Immature natural killer cell (primary cell): ENCODE measurements around the gene XPO4. TPM values are rescaled to one million over a fixed set of nuclear protein-coding genes. Genes with fewer than 3 reads are reported as not detected.
"Not testable (repeated sequence)": the region's sequence is repeated elsewhere in the genome, so short reads cannot be mapped to it uniquely, and the experiment has no call there.

Experiments used
- DNase-seq, 3 donors: peaks; one replicate each; pipeline ENCODE4 v3.0.0; 2022; ENCODE audit warnings: mixed read lengths in 1 of 3
- H3K27ac Mint-ChIP-seq, 6 donors: one replicate each; pipeline ENCODE4 v1.8.0; 2020; ENCODE audit warnings: mixed read lengths in 6 of 6, mild to moderate bottlenecking in 5 of 6, inconsistent platforms in 4 of 6, moderate library complexity in 3 of 6
- H3K27me3 Mint-ChIP-seq, 3 donors: one replicate each; pipeline ENCODE4 v1.8.0; 2020 to 2021; ENCODE audit warnings: low read depth in 3 of 3, mild to moderate bottlenecking in 3 of 3, mixed read lengths in 3 of 3, moderate library complexity in 3 of 3, inconsistent platforms in 1 of 3
- H3K36me3 Mint-ChIP-seq, 3 donors: one replicate each; pipeline ENCODE4 v1.8.0; 2020; ENCODE audit warnings: mixed read lengths in 3 of 3, inconsistent platforms in 2 of 3, mild to moderate bottlenecking in 2 of 3
- H3K4me1 Mint-ChIP-seq, 2 donors: one replicate each; pipeline ENCODE4 v1.8.0; 2020; ENCODE audit warnings: inconsistent platforms in 2 of 2, mild to moderate bottlenecking in 2 of 2, mixed read lengths in 2 of 2, moderate library complexity in 1 of 2
- H3K4me3 Mint-ChIP-seq, 5 donors: one replicate each; pipeline ENCODE4 v1.8.0; 2020; ENCODE audit warnings: mild to moderate bottlenecking in 5 of 5, mixed read lengths in 5 of 5, inconsistent platforms in 3 of 5, moderate library complexity in 3 of 5
- H3K9me3 Mint-ChIP-seq, 6 donors: one replicate each; pipeline ENCODE4 v1.8.0; 2020; ENCODE audit warnings: mild to moderate bottlenecking in 6 of 6, mixed read lengths in 6 of 6, inconsistent platforms in 4 of 6, moderate library complexity in 3 of 6
- polyA plus RNA-seq, 3 donors: library from polyadenylated mRNA; unstranded; fragments of 300-500 nt; fragmentation: Illumina TruSeq; gene quantifications; one replicate each; pipeline ENCODE4 v1.2.3, GENCODE V29; 2021

XPO4 gene
- polyA plus RNA-seq, 3 donors from 2014 or later = 1.8 to 3.6 (median 2.9) TPM

GRCh38 chr13:20743830-20744404, 158.6 kb downstream of the XPO4 start:
- Mint-ChIP-seq H3K36me3 (peaks cover 16 to 21% (median 17%) of the 10 kb centered on the region in 3 donors), H3K9me3 (peaks cover 1 to 24% (median 4%) of the 10 kb centered on the region in 6 donors)
- not testable (repeated sequence) for H3K27me3 Mint-ChIP-seq, H3K27ac Mint-ChIP-seq, H3K4me1 Mint-ChIP-seq, DNase-seq, H3K4me3 Mint-ChIP-seq

- Mint-ChIP-seq H3K4me3 (no peak overlapping the region), H3K4me1 (no peaks in the 10 kb centered on the region), H3K27me3 (peaks cover 0 to 2% (median 0%) of the 10 kb centered on the region in 3 donors), H3K9me3 (peaks cover 0 to 8% (median under 1%) of the 10 kb centered on the region in 6 donors), H3K36me3 (peaks cover 9 to 12% (median 9%) of the 10 kb centered on the region in 3 donors), H3K27ac (no peak overlapping the region)
- no peak for DNase-seq
These were observed 162.5 kb downstream of the XPO4 start for GRCh38 chr13:20740021-20740420.

- DNase-seq = no peak
- no peak overlapping the region for H3K4me3 Mint-ChIP-seq
- H3K36me3 Mint-ChIP-seq = peaks cover 11 to 19% (median 14%) of the 10 kb centered on the region in 3 donors
- peaks cover 0 to 1% (median 0%) of the 10 kb centered on the region in 6 donors for H3K9me3 Mint-ChIP-seq
- H3K4me1 Mint-ChIP-seq = no peaks in the 10 kb centered on the region
- H3K27ac Mint-ChIP-seq = no peak overlapping the region
- H3K27me3 Mint-ChIP-seq = peaks cover 0 to 2% (median 0%) of the 10 kb centered on the region in 3 donors
These were observed 163.9 kb downstream of the XPO4 start for GRCh38 chr13:20738616-20739015.

- Mint-ChIP-seq H3K27me3 (peaks cover 0 to 3% (median 1%) of the 10 kb centered on the region in 3 donors), H3K4me1 (no peaks in the 10 kb centered on the region), H3K4me3 (no peak overlapping the region), H3K36me3 (peaks cover 8 to 17% (median 14%) of the 10 kb centered on the region in 3 donors), H3K9me3 (no peaks in the 10 kb centered on the region), H3K27ac (peak overlapping the region in 1 of 6 donors; percentile 7)
- no peak for DNase-seq
These were observed 172.6 kb downstream of the XPO4 start for GRCh38 chr13:20729633-20730585.

GRCh38 chr13:20728579-20729311, 173.8 kb downstream of the XPO4 start:
- Mint-ChIP-seq H3K36me3 (peaks cover 4 to 14% (median 7%) of the 10 kb centered on the region in 3 donors), H3K27me3 (peaks cover 0 to 3% (median 1%) of the 10 kb centered on the region in 3 donors), H3K4me3 (no peak overlapping the region), H3K9me3 (no peaks in the 10 kb centered on the region), H3K4me1 (no peaks in the 10 kb centered on the region), H3K27ac (no peak overlapping the region)
- DNase-seq = no peak

- no peaks in the 10 kb centered on the region for H3K4me1 Mint-ChIP-seq
- H3K9me3 Mint-ChIP-seq = no peaks in the 10 kb centered on the region
- no peak for DNase-seq
- no peak overlapping the region for H3K4me3 Mint-ChIP-seq
- peaks cover 4 to 14% (median 7%) of the 10 kb centered on the region in 3 donors for H3K36me3 Mint-ChIP-seq
- no peak overlapping the region for H3K27ac Mint-ChIP-seq
- peaks cover 0 to 3% (median 1%) of the 10 kb centered on the region in 3 donors for H3K27me3 Mint-ChIP-seq
These were observed 174.7 kb downstream of the XPO4 start for GRCh38 chr13:20727856-20728255.

Other genes starting within 250 kb of the XPO4 start
- under 1 TPM; 0.30 to 0.66 (median 0.32) TPM for gene IL17D, start 199.0 kb downstream of the XPO4 start, polyA plus RNA-seq
- gene EEF1AKMT1, start 128.8 kb downstream of the XPO4 start, polyA plus RNA-seq = 10 to 100 TPM in 2 of 3 donors, 1 to 10 TPM in 1; 8.1 to 14.3 (median 10.8) TPM
- gene LATS2, start 158.8 kb upstream of the XPO4 start, polyA plus RNA-seq = 1 to 10 TPM in 2 of 3 donors, under 1 TPM in 1; 0.59 to 1.8 (median 1.3) TPM
- gene SAP18, start 237.4 kb upstream of the XPO4 start, polyA plus RNA-seq = 100 to 1,000 TPM; 262 to 427 (median 316) TPM